ENCODE data around the gene SYNJ2. TPM values are rescaled to one million over a fixed set of nuclear protein-coding genes. Genes with fewer than 3 reads are reported as not detected.
A peak's percentile ranks its signal among the peaks of the same experiment; 100 is the strongest.

The SYNJ2 gene
- total RNA-seq, 1 experiment from 2014 or later, result 10.3 TPM

DNA sequence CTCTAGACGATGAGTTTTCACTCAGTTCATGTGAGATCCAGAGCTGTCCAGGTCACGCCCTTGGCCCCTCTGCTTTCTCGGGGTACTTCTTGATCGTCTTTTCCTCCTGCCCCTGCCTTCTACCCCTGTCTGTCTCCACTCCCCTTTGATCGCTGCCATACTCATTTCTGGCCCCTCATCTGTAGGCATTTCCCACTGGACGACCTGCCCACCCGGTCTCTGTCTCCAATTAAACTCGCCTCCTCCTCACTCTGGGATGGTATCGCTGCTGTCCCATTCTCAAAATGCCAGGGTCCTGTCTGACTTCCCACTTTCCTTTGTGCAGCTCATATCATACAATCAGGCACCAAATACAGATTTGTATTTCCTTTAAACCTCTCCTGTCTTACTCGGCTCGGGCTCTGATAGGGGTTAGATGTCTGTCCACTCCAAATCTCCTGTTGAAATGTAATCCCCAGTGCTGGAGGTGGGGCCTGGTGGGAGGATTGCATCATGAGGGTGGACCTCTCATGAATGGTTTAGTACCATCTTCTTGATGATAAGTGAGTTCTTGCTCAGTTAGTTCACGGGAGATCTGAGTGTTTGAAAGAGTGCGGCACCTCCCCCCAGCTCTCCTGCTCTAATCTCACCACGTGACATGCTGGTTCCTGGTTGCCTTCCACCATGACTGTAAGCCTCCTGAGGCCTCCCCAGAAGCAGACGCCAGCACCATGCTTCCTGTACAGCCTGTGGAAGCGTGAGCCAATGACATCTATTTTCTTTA is 3.5 kb upstream of the SYNJ2 start:
- Mint-ChIP-seq H3K27ac (ENCODE audit: low read depth, unreplicated experiment) (no peak overlapping the region), H3K4me3 (ENCODE audit: unreplicated experiment) (no peak overlapping the region), H3K4me1 (ENCODE audit: insufficient read depth, unreplicated experiment) (peaks cover 8% of the 10 kb centered on the region), H3K27me3 (ENCODE audit: insufficient read depth, unreplicated experiment) (no peaks in the 10 kb centered on the region), H3K9me3 (ENCODE audit: unreplicated experiment) (no peaks in the 10 kb centered on the region), H3K36me3 (ENCODE audit: insufficient read depth, unreplicated experiment) (no peaks in the 10 kb centered on the region)
- CTCF ChIA-PET, result no interaction called here
- no TSS peak for BruUV-seq (replicated peaks)
- POLR2A ChIA-PET, result no interaction called here
- DNase-seq (ENCODE audit: unreplicated experiment), result no peak
- intact Hi-C loops (cut with micrococcal nuclease), result no loop called here
- TF ChIP-seq, protein P1, sequence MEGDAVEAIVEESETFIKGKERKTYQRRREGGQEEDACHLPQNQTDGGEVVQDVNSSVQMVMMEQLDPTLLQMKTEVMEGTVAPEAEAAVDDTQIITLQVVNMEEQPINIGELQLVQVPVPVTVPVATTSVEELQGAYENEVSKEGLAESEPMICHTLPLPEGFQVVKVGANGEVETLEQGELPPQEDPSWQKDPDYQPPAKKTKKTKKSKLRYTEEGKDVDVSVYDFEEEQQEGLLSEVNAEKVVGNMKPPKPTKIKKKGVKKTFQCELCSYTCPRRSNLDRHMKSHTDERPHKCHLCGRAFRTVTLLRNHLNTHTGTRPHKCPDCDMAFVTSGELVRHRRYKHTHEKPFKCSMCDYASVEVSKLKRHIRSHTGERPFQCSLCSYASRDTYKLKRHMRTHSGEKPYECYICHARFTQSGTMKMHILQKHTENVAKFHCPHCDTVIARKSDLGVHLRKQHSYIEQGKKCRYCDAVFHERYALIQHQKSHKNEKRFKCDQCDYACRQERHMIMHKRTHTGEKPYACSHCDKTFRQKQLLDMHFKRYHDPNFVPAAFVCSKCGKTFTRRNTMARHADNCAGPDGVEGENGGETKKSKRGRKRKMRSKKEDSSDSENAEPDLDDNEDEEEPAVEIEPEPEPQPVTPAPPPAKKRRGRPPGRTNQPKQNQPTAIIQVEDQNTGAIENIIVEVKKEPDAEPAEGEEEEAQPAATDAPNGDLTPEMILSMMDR (IDR thresholded peaks at IDR 0.05; ENCODE audit: unreplicated experiment), result no peak

DNA sequence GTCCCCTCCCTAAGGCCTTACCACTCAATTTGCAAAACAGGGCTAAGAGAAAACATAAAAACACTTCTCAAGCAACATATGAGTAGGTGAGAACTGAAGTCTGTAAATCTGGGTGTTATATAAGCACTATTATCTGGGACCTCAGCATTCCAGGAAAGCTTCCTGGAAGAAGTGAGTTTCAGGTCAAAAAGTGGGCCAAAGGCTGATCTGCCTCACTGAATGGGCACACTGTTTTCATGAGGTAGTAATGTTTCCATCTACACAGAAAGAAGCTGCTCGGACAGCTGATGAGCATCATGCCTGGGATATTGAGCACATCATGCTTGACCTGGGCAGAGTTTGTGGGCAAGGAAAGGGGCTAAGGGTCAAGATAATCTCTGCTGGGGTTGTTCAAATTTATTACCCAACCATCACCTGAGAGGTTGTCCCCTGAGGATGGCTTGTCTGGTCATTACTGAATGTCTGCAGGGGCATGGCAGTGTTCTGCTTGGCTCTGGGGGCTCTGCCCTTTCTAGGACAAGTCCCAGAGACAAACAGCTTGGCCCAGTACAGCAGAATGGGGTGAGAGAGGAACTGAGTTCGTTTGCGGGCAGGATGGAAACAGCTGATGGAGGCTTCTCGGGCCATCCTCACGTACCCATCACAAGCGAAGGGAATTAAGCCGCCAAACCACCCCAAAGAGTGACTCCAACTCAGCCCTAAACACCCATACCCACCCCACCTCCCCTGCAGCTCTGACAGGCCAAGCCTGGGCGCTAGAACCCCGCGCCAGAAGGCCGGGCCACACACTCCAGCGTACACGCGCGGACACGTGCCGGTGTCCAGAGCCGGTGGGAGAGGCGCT is 1.2 kb upstream of the SYNJ2 start:
- no peak for DNase-seq (ENCODE audit: unreplicated experiment)
- Mint-ChIP-seq H3K27me3 (ENCODE audit: insufficient read depth, unreplicated experiment) (no peaks in the 10 kb centered on the region), H3K4me3 (ENCODE audit: unreplicated experiment) (peak overlapping the region; percentile 72), H3K4me1 (ENCODE audit: insufficient read depth, unreplicated experiment) (no peaks in the 10 kb centered on the region), H3K36me3 (ENCODE audit: insufficient read depth, unreplicated experiment) (no peaks in the 10 kb centered on the region), H3K27ac (ENCODE audit: low read depth, unreplicated experiment) (peak overlapping the region; percentile 11), H3K9me3 (ENCODE audit: unreplicated experiment) (no peaks in the 10 kb centered on the region)
- ChIA-PET CTCF (interaction anchor here (0.9 to 1.2 kb wide), 2 partner anchors 18 to 92 kb away, joined by 4 to 7 read pairs; no protein-coding TSS in a partner anchor), POLR2A (no interaction called here)
- no TSS peak for BruUV-seq (replicated peaks)
- intact Hi-C loops (cut with micrococcal nuclease), result loop anchor here (1.0 to 5.0 kb wide), 2 partner anchors 92 to 162 kb away; no protein-coding TSS in a partner anchor
- TF ChIP-seq, protein P1 (IDR thresholded peaks at IDR 0.05; ENCODE audit: unreplicated experiment), result no peak

DNA sequence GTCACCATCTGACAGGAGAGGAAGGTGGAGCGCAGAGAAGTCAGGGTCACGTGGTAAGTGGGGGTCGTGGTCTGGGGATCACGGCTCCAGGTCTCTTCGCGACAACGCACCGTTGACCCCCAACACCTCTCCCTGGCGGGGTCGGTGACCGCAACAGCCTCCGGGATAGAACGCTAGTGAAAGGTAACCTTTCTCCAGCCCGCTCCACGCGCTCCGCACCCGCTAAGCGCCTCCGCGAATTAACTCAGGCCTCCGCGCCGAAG is 600 bp upstream of the SYNJ2 start:
- Mint-ChIP-seq H3K4me3 (ENCODE audit: unreplicated experiment) (peak overlapping the region; percentile 72), H3K4me1 (ENCODE audit: insufficient read depth, unreplicated experiment) (no peaks in the 10 kb centered on the region), H3K27me3 (ENCODE audit: insufficient read depth, unreplicated experiment) (no peaks in the 10 kb centered on the region), H3K27ac (ENCODE audit: low read depth, unreplicated experiment) (peak overlapping the region; percentile 11), H3K9me3 (ENCODE audit: unreplicated experiment) (no peaks in the 10 kb centered on the region), H3K36me3 (ENCODE audit: insufficient read depth, unreplicated experiment) (no peaks in the 10 kb centered on the region)
- ChIA-PET CTCF (interaction anchor here (0.6 kb wide), 1 partner anchor 67 kb away, joined by 3 read pairs; no protein-coding TSS in a partner anchor), POLR2A (interaction anchor here (0.8 to 1.1 kb wide), 2 partner anchors 14 to 68 kb away, joined by 3 read pairs; no protein-coding TSS in a partner anchor)
- intact Hi-C loops (cut with micrococcal nuclease), result loop anchor here (1.0 to 5.0 kb wide), 2 partner anchors 91 to 161 kb away; no protein-coding TSS in a partner anchor
- TF ChIP-seq, protein P1 (IDR thresholded peaks at IDR 0.05; ENCODE audit: unreplicated experiment), result no peak
- no peak for DNase-seq (ENCODE audit: unreplicated experiment)
- BruUV-seq (replicated peaks), result no TSS peak

DNA sequence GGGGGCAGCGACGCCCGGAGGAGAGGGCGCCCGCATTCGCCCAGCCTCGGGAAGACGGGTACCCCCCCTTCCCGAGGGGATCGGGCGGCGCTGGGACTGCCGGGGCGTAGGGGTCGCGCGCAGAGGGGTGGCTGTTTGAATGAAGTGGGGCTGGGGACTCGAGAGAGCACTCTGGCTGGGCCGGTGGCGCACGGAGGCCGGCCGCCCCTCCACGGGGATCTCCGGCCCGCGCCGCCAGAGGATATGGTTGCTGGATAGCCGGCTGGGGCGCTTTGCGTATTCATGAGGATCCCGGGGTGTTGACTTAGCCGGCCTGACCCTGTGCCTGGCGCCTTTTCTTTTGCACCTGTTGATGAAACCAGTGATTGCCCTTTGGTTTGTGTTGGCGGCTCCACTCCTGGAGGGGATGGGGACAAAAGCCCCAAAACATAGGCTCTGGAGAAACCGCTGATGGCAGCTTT is 469 bp downstream of the SYNJ2 start:
- TF ChIP-seq, protein P1 (IDR thresholded peaks at IDR 0.05; ENCODE audit: unreplicated experiment), result no peak
- no peaks in the 10 kb centered on the region for H3K9me3 Mint-ChIP-seq (ENCODE audit: unreplicated experiment)
- intact Hi-C loops (cut with micrococcal nuclease), result loop anchor here (5.0 kb wide), 1 partner anchor 160 kb away; no protein-coding TSS in a partner anchor
- peak; percentile 40 for DNase-seq (ENCODE audit: unreplicated experiment)
- no TSS peak for BruUV-seq (replicated peaks)
- no peaks in the 10 kb centered on the region for H3K36me3 Mint-ChIP-seq (ENCODE audit: insufficient read depth, unreplicated experiment)
- CTCF ChIA-PET, result interaction anchor here (0.5 to 4.3 kb wide), 3 partner anchors 59 to 189 kb away, joined by 3 to 18 read pairs (median 3); no protein-coding TSS in a partner anchor
- peak overlapping the region; percentile 72 for H3K4me3 Mint-ChIP-seq (ENCODE audit: unreplicated experiment)
- no peak overlapping the region for H3K27ac Mint-ChIP-seq (ENCODE audit: low read depth, unreplicated experiment)
- H3K4me1 Mint-ChIP-seq (ENCODE audit: insufficient read depth, unreplicated experiment), result no peaks in the 10 kb centered on the region
- no peaks in the 10 kb centered on the region for H3K27me3 Mint-ChIP-seq (ENCODE audit: insufficient read depth, unreplicated experiment)
- POLR2A ChIA-PET, result interaction anchor here (1.0 to 1.2 kb wide), 3 partner anchors 12 to 90 kb away, joined by 3 to 5 read pairs (median 4); no protein-coding TSS in a partner anchor

Measured in MCF 10A (cell line).